GM21367 (cell line): Measurements from ENCODE around the gene EDN1.

Source experiments
- ATAC-seq: cut with Tn5 transposase; IDR thresholded peaks from one replicate; pipeline ENCODE4 v1.9.1; 2021; ENCODE audit not compliant: unreplicated experiment

Gene EDN1

DNA sequence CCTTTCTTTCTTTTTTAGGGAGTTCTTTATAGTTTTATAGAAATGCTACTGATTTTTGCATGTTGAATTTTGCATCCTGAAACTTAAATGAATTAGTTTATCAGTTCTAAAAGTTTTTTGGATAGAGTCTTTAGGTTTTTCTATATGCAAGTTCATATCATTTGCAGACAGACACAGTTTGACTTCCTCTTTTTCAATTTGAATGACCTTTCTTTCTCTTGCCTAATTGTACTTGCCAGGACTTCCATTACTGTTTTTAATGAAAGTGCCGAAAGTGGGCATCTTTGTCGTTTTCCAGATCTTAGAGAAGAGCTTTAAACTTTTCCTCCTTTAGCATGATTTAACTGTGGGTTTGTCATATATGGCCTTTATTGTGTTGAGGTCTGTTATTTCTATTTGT, 21.1 kb upstream of the EDN1 start:
- no peak for ATAC-seq

DNA sequence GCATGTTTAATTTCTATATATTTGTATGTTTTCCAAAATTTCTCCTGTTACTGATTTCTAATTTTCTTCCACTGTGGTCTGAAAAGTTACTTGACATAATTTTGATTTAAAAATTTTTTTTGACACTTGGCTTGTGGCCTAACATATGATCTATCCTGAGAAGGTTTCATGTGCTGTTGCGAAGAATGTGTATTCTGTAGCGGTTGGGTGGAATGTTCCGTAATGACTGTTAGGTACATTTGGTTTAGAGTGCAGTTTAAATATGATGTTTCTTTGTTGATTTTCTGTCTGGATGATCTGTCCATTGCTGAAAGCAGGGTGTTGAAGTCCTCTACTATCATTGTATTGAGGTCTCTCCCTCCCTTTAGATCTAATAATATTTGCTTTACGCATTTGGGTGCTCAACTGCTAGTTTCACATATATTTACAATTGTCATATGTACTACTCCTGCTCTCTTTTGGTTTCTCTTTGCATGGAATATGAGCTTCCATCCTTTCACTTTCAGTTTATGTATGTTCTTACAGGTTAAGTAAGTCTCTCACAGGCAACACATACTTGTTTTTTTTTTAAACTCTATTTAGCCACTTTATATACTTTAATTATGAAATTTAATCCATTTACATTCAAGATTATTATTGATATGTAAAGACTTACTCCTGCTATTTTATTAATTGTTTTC, 19.5 kb upstream of the EDN1 start:
- no peak for ATAC-seq

DNA sequence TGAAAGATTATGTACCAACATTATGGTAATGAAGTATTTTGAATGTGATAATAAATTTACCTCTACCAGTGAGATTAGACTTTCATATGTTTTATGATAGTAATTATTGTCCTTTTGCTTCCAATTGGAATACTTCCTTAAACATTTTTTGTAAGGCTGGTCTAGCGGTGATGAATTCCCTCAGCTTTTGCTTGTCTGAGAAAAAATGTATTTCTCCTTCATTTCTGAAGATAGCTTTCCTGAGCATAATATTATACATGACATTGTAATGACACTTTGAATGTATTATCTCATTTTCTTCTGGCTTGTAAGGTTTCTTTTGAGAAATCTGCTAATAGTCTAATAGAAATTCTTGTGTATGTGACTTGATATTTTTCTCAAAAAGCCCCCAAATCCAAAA, 18.6 kb upstream of the EDN1 start:
- no peak for ATAC-seq

- ATAC-seq, result no peak
Observed at GRCh38 chr6:12271997-12272396, 18.2 kb upstream of the EDN1 start.

GRCh38 chr6:12275107-12275506, 15.1 kb upstream of the EDN1 start:
- ATAC-seq, result no peak

DNA sequence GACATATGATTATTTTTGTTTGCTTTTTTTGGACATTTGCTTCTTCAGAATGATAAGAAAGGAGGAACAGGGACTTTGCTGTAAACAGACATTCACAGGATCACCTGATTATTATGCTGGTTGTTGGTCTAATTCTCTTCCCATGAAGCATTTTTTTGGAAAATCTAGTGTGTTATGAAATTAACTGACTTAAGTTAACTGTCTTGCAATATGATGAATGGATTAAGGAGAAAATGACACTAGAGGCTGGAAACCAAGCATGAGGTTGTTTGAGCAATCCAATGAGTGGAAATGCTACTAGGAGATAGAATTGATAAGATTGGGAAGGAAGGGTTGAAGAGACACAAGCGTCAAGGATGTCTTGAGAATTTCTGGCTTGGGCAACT, 13.2 kb upstream of the EDN1 start:
- ATAC-seq, result no peak

GRCh38 chr6:12277386-12277785, 12.8 kb upstream of the EDN1 start:
- no peak for ATAC-seq

DNA sequence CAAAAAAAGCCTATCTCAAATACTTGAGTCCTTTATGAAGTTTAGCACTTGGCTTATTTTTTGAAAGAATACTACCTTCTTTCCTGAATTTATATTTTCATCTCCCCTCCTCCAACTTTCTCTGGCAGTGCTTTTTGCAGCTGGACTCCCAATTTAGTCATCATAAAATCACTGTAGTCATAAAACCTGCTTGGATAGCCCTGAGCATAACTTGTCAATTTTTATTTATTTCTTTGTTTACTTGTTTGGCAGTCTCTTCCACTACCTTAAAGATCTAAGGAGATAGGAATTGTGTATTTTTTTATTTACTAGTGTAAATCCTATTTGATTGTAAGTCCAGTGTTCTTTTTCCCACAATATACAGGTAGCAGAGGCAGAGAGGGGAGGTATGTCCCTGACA, 11.2 kb upstream of the EDN1 start:
- no peak for ATAC-seq

DNA sequence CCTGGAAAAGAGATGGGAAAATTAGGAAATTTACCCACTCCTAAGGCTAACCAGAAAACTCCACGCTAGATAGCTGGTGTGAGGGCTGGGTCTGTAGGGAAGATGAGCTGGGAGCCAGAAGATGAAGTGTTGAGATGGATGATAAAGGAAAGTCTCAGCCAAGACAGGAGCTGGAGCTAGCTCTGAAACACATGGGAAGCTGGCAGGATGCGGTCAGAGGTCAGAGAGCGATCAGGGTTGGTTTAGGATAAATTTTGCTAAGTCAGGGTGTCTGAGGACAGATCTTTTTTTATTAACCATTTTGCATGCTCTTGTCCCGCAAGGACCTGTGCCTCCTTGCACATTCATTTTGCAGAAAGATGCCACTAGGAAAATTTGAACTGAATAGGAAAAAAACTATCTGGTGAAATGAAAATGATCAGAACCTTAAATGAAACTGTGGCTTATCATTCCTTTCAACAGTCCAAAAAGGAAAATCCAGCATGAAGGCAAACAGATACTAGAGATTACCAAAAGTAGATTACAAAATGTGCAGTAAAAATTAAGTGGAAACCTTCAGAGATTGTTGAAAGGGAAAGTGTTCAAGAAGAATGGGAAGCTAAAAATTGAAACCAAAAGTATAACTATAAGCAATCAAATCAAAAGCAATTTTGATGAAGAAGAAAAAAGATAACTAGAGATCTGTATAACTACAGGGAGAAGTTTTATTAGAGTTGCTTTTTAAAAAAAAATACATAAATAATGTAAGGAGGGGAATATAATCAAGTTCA, 10.7 kb upstream of the EDN1 start:
- ATAC-seq, result no peak

DNA sequence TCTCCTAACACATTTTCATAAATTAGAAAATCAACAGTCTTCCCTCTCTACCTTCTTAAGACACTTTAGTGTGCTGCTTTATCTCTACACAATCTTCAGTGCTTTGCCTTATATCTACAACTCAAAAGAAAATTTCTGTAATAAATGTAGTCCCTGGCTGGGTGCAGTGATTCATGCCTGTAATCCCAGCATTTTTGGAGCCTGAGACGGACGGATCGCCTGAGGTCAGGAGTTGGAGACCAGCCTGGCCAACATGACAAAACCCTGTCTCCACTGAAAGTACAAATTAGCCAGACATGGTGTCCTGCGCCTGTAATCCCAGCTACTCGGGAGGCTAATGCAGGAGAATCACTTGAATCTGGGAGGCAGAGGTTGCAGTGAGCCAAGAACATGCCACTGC, 9.7 kb upstream of the EDN1 start:
- ATAC-seq, result no peak

GRCh38 chr6:12280902-12281301, 9.3 kb upstream of the EDN1 start:
- no peak for ATAC-seq

- ATAC-seq, result no peak
Observed at GRCh38 chr6:12283904-12284303, 6.3 kb upstream of the EDN1 start.

DNA sequence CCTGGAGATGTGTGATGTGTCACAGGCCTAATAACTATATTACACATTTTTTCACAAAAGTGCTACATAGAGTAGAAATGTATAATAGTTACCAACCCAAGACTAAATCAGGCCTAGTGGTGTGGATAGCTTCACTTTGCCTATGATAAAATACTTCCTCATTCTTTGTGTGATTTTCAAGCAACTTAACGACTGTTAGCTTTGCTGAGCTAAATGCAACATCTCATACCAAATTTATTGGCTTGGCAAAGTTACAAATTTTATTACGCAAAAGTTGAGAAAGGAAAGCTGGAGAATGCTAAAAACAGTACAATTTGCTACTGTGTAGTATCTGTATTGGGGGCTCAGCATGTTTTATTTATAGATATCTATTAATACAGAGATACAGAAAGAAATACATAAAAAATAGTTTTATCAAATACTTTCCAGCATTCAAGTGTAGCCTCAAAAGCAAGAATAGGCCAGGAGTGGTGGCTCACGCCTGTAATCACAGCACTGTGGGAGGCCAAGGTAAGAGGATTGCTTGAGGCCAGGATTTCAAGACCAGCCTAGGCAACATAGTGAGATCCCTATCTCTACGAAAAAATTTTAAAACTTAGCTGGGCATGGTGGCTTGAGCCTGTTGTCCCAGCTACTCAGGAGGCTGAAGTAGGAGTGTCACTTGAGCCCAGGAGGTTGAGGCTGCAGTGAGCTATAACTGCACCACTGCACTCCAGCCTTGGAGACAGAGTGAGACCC, 3.6 kb upstream of the EDN1 start:
- no peak for ATAC-seq

- no peak for ATAC-seq
Observed at GRCh38 chr6:12288211-12288618, 1.9 kb upstream of the EDN1 start.

DNA sequence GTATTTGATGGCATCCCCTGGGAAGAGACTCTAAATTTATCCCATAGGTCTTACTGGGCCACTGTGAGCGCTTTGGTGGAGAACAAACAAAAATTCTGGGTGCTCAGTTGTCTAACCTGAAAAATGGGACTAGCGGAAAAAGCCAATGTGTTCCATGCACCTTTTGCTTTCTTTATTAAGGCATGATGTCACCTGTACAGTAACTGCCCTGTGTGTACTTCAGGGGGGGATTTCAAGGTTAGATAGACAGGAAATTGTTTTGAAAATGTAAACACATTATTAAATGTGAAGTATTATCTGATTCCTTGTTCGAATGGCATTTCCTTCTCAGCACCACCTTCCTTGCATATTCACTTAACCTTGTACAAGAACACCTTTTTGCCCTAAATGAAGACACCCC, 1.2 kb upstream of the EDN1 start:
- no peak for ATAC-seq

DNA sequence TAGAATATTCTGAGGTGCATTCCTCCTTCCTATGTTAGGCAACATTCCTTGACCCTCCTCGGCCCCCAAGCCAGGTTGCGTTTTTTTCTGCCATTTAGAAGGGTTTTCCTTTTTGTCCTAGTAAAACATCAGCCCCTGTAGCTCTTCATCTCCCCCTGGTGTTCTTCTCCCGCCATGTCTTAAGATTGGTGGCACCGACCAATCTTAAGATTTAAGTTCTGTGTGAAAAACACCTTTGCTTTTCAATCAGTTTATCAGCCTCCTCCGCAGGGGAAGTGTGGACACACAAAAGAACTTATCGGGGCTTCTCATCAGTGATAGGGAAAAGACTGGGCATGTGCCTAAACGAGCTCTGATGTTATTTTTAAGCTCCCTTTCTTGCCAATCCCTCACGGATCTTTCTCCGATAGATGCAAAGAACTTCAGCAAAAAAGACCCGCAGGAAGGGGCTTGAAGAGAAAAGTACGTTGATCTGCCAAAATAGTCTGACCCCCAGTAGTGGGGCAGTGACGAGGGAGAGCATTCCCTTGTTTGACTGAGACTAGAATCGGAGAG, 719 bp upstream of the EDN1 start:
- ATAC-seq, result no peak

DNA sequence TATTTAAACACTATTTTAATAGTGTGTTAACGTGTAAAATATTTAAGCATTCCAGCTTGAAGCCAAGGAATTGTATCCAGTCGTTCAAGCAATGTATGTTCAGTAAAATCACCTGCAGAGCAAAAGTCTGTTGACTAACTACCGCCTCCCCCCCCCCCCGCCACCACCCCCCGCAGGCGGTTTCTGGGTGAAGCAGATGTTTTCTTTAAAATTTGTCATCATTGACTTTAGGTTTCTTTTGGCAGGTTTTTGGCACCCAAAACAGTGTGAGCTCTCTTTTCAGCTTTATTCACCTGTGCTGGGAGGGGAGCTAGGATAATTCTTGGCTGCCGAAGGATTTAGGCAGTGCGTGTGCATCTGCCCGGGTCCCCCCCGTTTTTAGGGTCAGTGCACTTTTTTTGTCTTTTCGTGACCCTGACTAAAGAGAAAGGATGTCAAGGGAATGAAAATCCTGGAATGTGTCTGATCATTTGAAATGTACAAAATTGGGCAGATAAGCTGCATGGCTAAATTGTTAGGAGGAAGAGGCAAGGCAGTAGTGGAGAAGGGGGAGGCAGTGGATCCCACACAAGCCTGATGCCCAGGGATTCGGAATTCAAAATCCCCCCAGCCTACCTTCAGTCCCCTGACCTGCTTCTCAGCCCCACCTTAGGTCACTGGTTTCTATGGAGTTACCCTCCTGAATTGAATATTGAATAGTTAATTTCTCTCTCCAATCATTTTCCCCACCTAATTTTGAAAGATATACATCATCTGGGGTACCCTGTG, 1.1 kb downstream of the EDN1 start:
- no peak for ATAC-seq

DNA sequence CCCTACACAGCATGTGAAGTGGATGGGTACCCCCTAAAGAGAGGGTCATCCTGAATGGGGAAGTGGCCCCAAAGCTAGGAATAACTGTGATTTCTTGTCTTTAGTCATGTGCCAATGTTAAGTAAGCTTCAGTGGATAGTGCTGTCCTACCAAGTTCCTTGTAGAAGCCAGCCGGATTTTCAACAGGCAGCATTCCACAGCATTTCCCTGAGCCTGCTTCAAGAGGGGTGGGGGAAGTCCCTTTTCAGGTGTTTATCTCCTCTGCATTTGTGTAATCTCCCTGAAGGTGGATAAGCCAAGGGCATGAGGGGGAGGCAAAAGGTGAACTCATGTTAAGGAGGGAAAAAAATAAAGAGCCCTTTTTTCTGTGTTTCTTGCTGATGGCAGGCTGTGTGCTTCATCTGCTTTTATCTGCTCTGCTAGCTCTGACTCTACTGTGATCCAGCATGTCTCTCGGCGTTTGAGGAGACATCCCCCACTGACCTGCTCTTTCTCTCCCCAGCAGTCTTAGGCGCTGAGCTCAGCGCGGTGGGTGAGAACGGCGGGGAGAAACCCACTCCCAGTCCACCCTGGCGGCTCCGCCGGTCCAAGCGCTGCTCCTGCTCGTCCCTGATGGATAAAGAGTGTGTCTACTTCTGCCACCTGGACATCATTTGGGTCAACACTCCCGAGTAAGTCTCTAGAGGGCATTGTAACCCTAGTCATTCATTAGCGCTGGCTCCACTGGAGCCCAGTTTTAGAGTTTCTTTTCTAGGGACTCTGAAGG, 1.9 kb downstream of the EDN1 start:
- ATAC-seq, result no peak

DNA sequence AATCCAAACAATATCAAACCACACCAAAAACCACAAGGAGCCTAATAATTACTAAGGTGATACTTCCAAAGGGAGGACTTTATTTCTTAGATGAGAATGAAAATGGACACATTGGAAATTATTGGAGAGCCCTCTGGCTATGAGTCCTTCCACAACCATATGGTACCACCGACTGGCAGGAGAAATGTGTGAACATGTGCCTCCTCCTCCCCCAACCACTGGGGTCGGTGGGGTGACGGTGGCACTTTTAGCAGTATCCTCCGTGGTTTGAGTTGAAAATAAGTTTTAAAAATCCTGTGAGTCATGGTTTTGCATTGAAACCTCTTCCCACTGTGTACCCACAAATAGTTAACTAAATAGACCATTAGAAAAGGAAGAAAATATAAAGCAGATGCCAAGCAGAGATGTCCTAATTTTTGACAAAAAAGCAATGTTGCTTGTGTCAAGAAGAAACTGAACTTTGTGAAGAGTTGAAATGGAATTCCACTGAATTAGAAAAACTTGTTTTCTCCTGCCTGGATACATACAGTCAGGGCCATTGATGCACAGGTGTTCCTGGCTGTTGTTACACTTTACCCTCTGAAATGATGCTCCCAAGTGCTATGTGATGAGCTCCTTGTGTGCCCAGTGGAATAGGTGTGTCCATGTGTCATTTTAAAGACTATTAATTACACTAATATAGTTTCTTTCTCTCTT, 3.2 kb downstream of the EDN1 start:
- ATAC-seq, result no peak
